ENCODE results near the gene EXOC3L1.

The EXOC3L1 gene

DNA sequence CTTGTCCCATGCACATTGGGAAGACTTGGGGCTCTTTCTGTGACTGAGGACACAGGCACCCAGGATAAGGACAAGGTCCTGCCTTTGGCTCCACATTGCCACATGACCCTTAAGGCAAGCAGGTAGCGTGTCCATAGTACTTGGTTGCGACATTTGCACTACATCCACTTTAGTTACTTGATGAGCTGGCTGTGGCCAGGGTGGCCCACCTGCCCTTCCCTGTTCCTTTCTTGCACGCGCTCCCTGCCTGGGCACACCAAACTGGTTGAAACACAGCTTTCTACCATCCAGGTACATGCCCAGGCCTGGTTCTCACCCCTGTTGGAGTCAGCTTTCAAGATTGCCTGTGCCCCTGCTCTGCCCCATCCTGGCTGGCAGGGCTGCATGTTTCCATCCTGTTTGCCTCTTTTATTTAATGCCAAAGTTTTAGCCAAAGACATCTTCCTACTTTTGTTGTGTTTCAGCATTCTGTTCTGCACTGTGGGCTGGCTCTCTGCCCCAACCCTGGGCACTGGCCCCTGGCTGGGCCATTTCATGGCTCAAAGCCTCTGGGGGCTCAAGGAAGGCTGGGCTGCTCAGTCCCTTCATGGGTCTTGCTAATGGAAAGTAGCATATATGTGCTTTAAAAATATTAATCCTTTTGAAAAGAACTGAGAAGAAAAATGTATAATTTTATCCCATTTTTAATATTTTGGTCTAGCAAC is 42.3 kb downstream of the EXOC3L1 start:
- no peak overlapping the region for H3K4me3 ChIP-seq (ENCODE audit: low read depth, low read length)
- no peak for DNase-seq (ENCODE audit: low read depth)
- TF ChIP-seq, protein P1, sequence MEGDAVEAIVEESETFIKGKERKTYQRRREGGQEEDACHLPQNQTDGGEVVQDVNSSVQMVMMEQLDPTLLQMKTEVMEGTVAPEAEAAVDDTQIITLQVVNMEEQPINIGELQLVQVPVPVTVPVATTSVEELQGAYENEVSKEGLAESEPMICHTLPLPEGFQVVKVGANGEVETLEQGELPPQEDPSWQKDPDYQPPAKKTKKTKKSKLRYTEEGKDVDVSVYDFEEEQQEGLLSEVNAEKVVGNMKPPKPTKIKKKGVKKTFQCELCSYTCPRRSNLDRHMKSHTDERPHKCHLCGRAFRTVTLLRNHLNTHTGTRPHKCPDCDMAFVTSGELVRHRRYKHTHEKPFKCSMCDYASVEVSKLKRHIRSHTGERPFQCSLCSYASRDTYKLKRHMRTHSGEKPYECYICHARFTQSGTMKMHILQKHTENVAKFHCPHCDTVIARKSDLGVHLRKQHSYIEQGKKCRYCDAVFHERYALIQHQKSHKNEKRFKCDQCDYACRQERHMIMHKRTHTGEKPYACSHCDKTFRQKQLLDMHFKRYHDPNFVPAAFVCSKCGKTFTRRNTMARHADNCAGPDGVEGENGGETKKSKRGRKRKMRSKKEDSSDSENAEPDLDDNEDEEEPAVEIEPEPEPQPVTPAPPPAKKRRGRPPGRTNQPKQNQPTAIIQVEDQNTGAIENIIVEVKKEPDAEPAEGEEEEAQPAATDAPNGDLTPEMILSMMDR (IDR thresholded peaks at IDR 0.05; ENCODE audit: low read depth, low read length, missing control alignments): no peak
- in situ Hi-C loops (cut with HindIII; ENCODE audit: low sequenced_read_pairs): no loop called here

DNA sequence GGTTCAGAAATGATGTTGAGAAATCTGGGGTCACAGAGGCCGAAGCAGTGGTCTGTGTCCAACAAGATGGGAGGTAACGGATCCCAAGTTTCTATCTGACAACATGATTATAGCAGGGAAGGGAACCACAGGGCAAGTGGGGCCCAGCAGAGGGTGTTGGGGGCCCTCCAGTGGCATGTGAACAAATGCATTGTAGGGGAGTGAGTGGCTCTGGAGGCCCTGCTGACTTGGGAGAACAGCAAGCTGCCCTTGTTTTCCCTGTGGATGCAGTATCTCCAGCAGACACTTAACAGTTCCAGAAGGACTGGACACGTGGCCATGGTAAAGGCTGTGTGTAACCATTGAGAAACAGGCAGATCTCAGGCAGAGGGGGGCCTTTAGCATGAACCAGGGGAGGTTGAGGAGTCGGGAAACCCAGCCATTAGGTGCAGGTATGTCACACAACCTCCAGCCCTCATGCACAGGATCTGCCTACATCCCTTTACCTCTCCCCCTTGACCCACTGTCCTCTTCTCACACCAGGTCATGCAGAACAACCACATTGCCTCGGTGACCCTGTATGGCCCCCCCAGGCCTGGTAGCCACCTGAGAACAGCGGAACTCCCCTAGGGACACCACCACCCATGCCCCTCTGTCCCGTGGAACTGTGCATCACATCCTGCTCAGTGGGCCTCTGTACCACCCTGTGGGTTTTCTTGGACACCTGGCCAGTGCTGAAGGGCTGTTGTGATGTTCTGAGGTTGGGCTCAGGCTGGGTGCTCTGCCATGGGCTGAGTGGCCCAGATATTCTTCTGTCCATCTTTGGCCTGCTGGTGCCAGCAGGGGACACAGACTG is 43.2 kb downstream of the EXOC3L1 start:
- no peak overlapping the region for H3K4me3 ChIP-seq (ENCODE audit: low read depth, low read length)
- DNase-seq (ENCODE audit: low read depth): no peak
- TF ChIP-seq, protein P1 (IDR thresholded peaks at IDR 0.05; ENCODE audit: low read depth, low read length, missing control alignments): no peak
- in situ Hi-C loops (cut with HindIII; ENCODE audit: low sequenced_read_pairs): no loop called here

DNA sequence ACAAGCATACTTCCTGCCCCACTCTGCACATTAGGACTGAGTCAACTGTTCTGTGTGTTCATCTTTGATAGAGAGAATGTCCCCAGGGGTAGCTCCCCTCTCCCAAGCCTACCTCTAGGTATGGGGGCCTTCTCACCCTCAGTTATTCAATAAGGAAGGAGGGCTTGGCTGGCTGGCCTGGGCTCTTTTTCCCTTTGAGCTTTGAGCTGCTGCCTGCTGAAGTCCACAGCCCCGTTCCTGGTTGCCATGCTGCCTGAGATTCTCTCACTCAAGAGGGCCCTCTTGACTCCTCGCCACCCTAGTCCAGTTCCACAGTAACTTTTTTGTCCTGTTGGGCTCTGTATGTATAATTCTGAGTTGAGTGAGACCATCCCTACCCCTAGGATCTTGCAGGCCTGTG is 44.2 kb downstream of the EXOC3L1 start:
- TF ChIP-seq, protein P1 (IDR thresholded peaks at IDR 0.05; ENCODE audit: low read depth, low read length, missing control alignments): no peak
- no peak for DNase-seq (ENCODE audit: low read depth)
- H3K4me3 ChIP-seq (ENCODE audit: low read depth, low read length): no peak overlapping the region
- in situ Hi-C loops (cut with HindIII; ENCODE audit: low sequenced_read_pairs): no loop called here

DNA sequence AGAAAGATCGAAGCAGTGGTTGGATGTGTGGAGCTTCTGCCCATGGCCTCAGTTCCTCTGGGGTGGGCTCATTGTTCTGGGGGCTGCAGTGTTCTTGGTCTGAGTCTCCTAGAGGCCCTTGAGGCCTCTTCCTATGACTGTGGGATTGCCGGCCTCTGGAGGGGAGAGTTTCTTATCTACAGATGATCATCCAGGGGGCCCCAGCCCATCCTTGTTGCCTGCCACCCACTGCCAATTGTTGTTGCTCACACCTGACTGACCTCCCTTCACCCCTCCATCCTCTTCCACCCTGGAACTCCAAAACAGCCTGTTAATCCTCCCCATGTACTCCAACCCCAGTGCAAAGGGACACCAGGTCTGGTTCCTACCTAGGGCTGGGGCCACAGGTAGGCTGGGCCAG is 45.0 kb downstream of the EXOC3L1 start:
- TF ChIP-seq, protein P1 (IDR thresholded peaks at IDR 0.05; ENCODE audit: low read depth, low read length, missing control alignments): no peak
- in situ Hi-C loops (cut with HindIII; ENCODE audit: low sequenced_read_pairs): loop anchor here (5.0 kb wide), 1 partner anchor 103 kb away; no protein-coding TSS in a partner anchor
- no peak overlapping the region for H3K4me3 ChIP-seq (ENCODE audit: low read depth, low read length)
- no peak for DNase-seq (ENCODE audit: low read depth)

DNA sequence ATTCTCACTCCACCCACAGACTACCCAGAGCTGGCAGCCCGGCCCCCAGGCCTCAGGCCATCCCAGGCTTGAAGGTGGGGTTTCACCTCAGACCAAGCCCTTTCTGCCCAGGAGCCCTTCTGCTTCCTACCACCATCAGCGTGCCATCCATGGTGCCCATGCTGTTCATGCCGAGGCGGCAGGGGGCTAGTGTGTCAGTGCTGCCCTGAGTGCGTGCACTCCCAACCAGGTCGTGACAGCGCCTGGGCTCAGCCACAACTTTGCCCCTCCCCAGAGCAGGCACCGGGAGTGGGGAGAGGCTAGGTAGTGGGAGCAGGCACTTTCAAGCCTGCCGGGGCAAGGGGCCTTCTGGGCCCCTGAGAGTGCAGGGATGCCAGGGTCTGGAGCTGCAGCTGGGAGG is 47.6 kb downstream of the EXOC3L1 start:
- in situ Hi-C loops (cut with HindIII; ENCODE audit: low sequenced_read_pairs): loop anchor here (5.0 kb wide), 1 partner anchor 100 kb away; no protein-coding TSS in a partner anchor

DNA sequence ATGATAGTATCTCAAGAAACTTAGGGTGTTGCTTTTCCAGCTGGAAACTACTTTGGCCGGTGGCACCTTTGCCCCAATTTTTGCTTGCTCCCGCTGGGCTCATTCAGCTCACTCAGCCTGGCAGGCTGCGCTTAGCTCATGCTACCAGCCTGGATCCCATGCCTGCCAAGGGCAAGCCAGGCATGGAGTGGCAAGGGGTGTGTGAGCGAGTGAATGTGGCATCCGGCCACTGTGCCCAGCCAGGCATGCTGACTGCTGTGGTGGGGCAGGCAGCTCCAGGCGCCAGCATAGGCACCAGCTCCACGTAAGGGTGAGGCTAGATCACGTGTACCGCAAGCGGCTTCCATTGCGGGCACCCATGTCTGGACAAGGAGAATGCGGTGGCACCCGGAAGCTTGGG is 48.5 kb downstream of the EXOC3L1 start:
- TF ChIP-seq, protein P1 (IDR thresholded peaks at IDR 0.05; ENCODE audit: low read depth, low read length, missing control alignments): no peak
- no peak overlapping the region for H3K4me3 ChIP-seq (ENCODE audit: low read depth, low read length)
- no peak for DNase-seq (ENCODE audit: low read depth)
- in situ Hi-C loops (cut with HindIII; ENCODE audit: low sequenced_read_pairs): loop anchor here (5.0 kb wide), 1 partner anchor 99 kb away; no protein-coding TSS in a partner anchor

More for the DNA sequence above, 47.6 kb downstream of the EXOC3L1 start:
- no peak for DNase-seq (ENCODE audit: low read depth)
- TF ChIP-seq, protein P1 (IDR thresholded peaks at IDR 0.05; ENCODE audit: low read depth, low read length, missing control alignments): no peak
- no peak overlapping the region for H3K4me3 ChIP-seq (ENCODE audit: low read depth, low read length)

Measured in astrocyte of the cerebellum (primary cell).